Hematopoietic multipotent progenitor cell (in vitro differentiated cells): ENCODE data around the gene MYL5. TPM values are rescaled to one million over a fixed set of nuclear protein-coding genes. Genes with fewer than 3 reads are reported as not detected.
"Not testable (repeated sequence)": the region's sequence is repeated elsewhere in the genome, so short reads cannot be mapped to it uniquely, and the experiment has no call there.

Experiments
- DNase-seq, 3 donors: peaks; one replicate each; pipeline ENCODE4 v3.0.0-alpha.2; 2011 to 2015; ENCODE audit warnings: low read depth in 2 of 3, low spot score in 2 of 3
- total RNA-seq: library from RNA; depleted of rRNA; stranded (reverse); fragments of >200 nt; gene quantifications from one replicate; pipeline ENCODE4 v1.2.3, GENCODE V29; 2012

The MYL5 gene
- total RNA-seq, 1 donor = 13.2 TPM

GRCh38 chr4:683982-684622, 9.8 kb downstream of the MYL5 start:
- peak in 1 of 3 donors; percentile 69 for DNase-seq

- DNase-seq = no peak
Observed at GRCh38 chr4:684623-685327, 10.4 kb downstream of the MYL5 start.

GRCh38 chr4:685679-686412, 11.5 kb downstream of the MYL5 start:
- no peak for DNase-seq

- no peak for DNase-seq
Observed at GRCh38 chr4:686413-687040, 12.2 kb downstream of the MYL5 start.

GRCh38 chr4:687048-687970, 13.0 kb downstream of the MYL5 start:
- no peak for DNase-seq

- no peak for DNase-seq
Observed at GRCh38 chr4:687971-688853, 13.9 kb downstream of the MYL5 start.

GRCh38 chr4:688854-689681, 14.7 kb downstream of the MYL5 start, which contains the start of gene SLC49A3:
Gene SLC49A3 (minus strand): TSS chr4:689151. CDS start chr4:689127, 24 bp downstream.
- peak in 1 of 3 donors; percentile 41 for DNase-seq

- DNase-seq = no peak
Observed at GRCh38 chr4:689723-690122, 15.4 kb downstream of the MYL5 start.

- DNase-seq = no peak
Observed at GRCh38 chr4:692771-693554, 18.6 kb downstream of the MYL5 start.

- not testable (repeated sequence) for DNase-seq
Observed at GRCh38 chr4:694341-694940, 20.1 kb downstream of the MYL5 start.

GRCh38 chr4:699816-700580, 25.7 kb downstream of the MYL5 start:
- DNase-seq = no peak

GRCh38 chr4:700587-701264, 26.4 kb downstream of the MYL5 start:
- DNase-seq = no peak

- no peak for DNase-seq
Observed at GRCh38 chr4:702618-703048, 28.3 kb downstream of the MYL5 start.

- DNase-seq = no peak
Observed at GRCh38 chr4:703336-704197, 29.2 kb downstream of the MYL5 start.
